GM20000 (cell line): ENCODE results near the gene OPTN.

ENCODE experiments used
- DNase-seq: peaks from one replicate; pipeline ENCODE4 v3.0.0; 2012; ENCODE audit warnings: low spot score
- TF ChIP-seq, protein P1 (sequence below): IDR thresholded peaks from 2 replicates; pipeline ENCODE4 v1.5.1; 2012; ENCODE audit warnings: mild to moderate bottlenecking, control low read depth; ENCODE audit errors: extremely low read depth, missing control alignments

Gene OPTN

DNA sequence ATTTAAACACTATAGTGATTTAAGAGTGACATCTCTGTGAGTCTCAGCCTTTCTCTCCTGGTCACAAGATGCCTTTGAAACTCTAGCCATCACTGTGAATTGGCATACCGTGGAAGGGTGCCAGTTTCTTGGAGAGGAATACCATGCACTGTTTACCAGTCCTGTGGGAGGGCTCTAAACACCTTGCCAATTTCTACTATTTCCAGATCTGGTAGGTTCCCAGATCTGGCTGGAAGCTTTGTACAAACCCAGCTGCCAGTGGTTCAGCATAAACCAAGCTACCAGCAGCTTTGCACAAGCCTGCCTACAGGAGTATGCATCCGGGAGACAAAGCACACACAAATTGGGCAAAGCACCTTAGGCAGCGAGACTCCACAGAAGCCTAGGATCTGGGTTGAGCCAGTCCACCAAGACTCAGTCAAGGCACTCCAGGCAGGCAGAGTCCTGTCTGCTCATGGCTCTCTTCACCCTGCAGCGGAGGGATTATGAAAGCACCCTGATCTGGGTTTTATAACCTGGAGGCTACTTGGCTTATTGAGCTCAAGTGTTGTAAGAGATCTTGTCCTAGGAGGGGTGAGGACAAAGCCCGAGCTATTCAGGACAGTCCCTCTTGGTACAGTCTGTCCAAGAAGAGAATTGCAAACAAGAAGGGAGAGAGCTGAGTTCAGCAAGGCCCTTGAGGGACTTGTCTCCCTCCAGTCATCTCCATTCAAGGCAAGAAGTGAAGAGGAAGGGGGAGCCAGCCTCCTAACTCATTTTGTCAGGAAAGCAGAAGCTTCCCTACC is 85.0 kb downstream of the OPTN start:
- TF ChIP-seq, protein P1, sequence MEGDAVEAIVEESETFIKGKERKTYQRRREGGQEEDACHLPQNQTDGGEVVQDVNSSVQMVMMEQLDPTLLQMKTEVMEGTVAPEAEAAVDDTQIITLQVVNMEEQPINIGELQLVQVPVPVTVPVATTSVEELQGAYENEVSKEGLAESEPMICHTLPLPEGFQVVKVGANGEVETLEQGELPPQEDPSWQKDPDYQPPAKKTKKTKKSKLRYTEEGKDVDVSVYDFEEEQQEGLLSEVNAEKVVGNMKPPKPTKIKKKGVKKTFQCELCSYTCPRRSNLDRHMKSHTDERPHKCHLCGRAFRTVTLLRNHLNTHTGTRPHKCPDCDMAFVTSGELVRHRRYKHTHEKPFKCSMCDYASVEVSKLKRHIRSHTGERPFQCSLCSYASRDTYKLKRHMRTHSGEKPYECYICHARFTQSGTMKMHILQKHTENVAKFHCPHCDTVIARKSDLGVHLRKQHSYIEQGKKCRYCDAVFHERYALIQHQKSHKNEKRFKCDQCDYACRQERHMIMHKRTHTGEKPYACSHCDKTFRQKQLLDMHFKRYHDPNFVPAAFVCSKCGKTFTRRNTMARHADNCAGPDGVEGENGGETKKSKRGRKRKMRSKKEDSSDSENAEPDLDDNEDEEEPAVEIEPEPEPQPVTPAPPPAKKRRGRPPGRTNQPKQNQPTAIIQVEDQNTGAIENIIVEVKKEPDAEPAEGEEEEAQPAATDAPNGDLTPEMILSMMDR = no peak
- DNase-seq = no peak

DNA sequence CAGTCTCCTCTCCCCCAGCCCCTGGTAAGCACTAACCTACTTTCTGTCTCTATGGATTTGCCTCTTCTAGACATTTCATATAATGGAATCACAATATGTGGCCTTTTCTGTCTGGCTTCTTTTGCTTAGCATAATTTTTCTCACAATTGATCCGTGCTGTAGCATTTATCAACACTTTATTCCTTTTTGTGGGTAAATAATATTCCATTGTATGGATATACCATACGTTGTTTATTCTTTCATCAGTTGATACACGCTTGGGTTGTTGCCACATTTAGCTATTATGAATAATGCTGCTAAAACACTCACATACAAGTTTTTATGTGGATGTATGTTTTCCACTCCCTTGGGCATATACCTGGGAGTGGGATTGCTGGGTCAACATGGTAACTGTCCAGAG is 87.2 kb downstream of the OPTN start:
- no peak for DNase-seq
- TF ChIP-seq, protein P1 = no peak
